Right cardiac atrium (tissue), 5 donors: ENCODE results near the gene CCDC102B. TPM values are rescaled to one million over a fixed set of nuclear protein-coding genes. Genes with fewer than 3 reads are reported as not detected.

Experiments
- ATAC-seq, 2 donors: fragments of 200-7000 bp; cut with Tn5 transposase; one replicate each; pipeline versions ENCODE4 v1.8.0 to v1.9.1; 2020; ENCODE audit warnings: moderate library complexity in 2 of 2, mild to moderate bottlenecking in 1 of 2
- DNase-seq, 3 donors: peaks; one replicate each; pipeline ENCODE4 v3.0.0-alpha.2; 2020
- H3K27ac ChIP-seq: one replicate; pipeline ENCODE4 v1.5.1; 2013; ENCODE audit warnings: mild to moderate bottlenecking, low read length, control low read depth, moderate library complexity
- H3K27me3 ChIP-seq: one replicate; pipeline ENCODE4 v1.6.1; 2013; ENCODE audit not compliant: control insufficient read depth, insufficient read depth
- H3K4me1 ChIP-seq: one replicate; pipeline ENCODE4 v1.6.1; 2013; ENCODE audit warnings: low read length; ENCODE audit not compliant: control insufficient read depth, insufficient read depth
- H3K4me3 ChIP-seq: one replicate; pipeline ENCODE4 v1.5.1; 2013; ENCODE audit warnings: low read length, control low read depth
- H3K9me3 ChIP-seq: one replicate; pipeline ENCODE4 v1.6.1; 2013; ENCODE audit warnings: low read length; ENCODE audit not compliant: control insufficient read depth
- WGBS: extraction: QIAGEN DNeasy Blood & Tissue Kit; methylation state at CpG from one replicate; pipeline ENCODE4 v1.1.7; 2013; 5-methylcytosine and 5-hydroxymethylcytosine counted together
- intact Hi-C, 4 donors: fragments of 100-400 bp; cut with DNase I; formaldehyde crosslinking; loops; one replicate each; pipeline versions ENCODE4 v1.11.0 to v1.14.0; 2022 to 2023
- long read RNA-seq, 4 donors: library from polyadenylated mRNA; unstranded; transcript quantifications; one replicate each; pipeline ENCODE4 v2.0.0, GENCODE V29; 2020 to 2021
- polyA plus RNA-seq: library from polyadenylated mRNA; stranded (reverse); fragments of 200-250 nt; gene quantifications from one replicate; pipeline ENCODE4 v1.2.3, GENCODE V29; 2013
- total RNA-seq, 4 donors: library from RNA; stranded (reverse); fragmentation: NEBNext Ultra II Directional; extraction: Animal tissue kit (Norgen Biotek cat#: 25700); gene quantifications; one replicate each; pipeline ENCODE4 v1.2.1, GENCODE V29; 2021
- donor health status: healthy with polysubstance abuse.
- donor health status: DM: no; HTN: yes; CAD: no.
- donor health status: DM: no; HTN: no; CAD: no.
- donor health status: DM: no; HTN: yes; CAD: no; lungs with severe emphysema.
- donor health status: DM: yes; HTN: yes; CAD: no.

The CCDC102B gene
- total RNA-seq = 10 to 100 TPM in 3 of 4 donors, 1 to 10 TPM in 1; 8.4 to 10.8 (median 10.5) TPM
- 5.8 TPM for polyA plus RNA-seq
- long read RNA-seq, donor 1, partial matches to known transcripts = 1 of 10 reads
- long read RNA-seq, donor 1, other reads (novel, unspliced or antisense) = 8 of 10 reads
- long read RNA-seq, donor 2, partial matches to known transcripts = 0 of 4 reads
- long read RNA-seq, donor 2, other reads (novel, unspliced or antisense) = 4 of 4 reads
- long read RNA-seq, donor 3, partial matches to known transcripts = 0 of 11 reads
- long read RNA-seq, donor 3, other reads (novel, unspliced or antisense) = 6 of 11 reads
- long read RNA-seq, donor 4, partial matches to known transcripts = 0 of 7 reads
- long read RNA-seq, donor 4, other reads (novel, unspliced or antisense) = 7 of 7 reads

DNA sequence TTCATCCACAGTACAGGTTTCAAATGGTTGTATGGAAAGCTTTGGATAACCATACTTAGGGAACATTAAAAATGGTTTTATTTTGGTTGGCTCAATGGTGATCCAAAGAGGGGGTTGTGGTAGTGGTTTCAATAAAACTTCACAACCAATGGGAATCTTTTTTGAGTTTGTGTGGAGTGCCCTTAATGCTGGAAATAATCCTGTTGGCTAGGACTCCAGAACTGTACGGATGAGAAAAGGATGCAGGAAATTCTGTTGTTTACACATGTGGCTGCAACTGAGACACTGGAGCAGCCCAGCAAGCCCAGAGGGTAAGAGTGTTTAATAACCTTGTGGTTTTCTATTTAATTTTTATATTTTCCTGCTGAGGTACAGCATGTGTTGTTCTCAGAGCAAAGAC, at the start of gene CCDC102B:
TSS of gene CCDC102B (plus strand) at position 210 of the 400 bp plus-strand sequence. CDS start 38,684 bp downstream, outside the sequence.
- Histone ChIP-seq H3K4me1 (no peaks in the 10 kb centered on the region), H3K27me3 (no peaks in the 10 kb centered on the region), H3K9me3 (no peaks in the 10 kb centered on the region), H3K4me3 (peak within 1 kb of the TSS; percentile 56), H3K27ac (no peak within 1 kb of the TSS)
- 34% methylated on average over 1 of the region's 1 CpG for WGBS
- ATAC-seq = peak in 1 of 2 donors; percentile 63
- intact Hi-C loops = no loop called here
- peak in 1 of 3 donors; percentile 22 for DNase-seq

DNA sequence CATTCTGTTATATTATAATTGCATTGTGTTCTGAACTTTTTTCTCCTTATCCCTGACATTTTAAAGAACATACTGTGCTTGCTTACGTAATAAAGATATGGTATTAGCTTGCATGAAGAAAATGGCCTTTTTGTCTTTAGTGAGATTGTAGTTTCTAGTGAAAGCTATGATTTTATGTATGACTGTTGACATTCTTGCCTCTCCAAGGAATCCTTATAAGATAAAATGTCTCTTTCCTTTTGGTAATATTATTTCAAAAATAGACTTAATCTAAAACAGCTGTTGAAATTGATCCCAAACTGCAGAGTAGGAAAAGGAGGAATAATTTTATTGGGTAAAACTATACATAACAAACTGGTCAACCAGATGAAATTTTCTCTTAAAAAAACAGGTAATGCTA, 40.8 kb upstream of the CCDC102B start:
- H3K4me1 ChIP-seq = no peaks in the 10 kb centered on the region
- H3K9me3 ChIP-seq = no peaks in the 10 kb centered on the region
- ATAC-seq (peak; percentile 36 to 75), DNase-seq (no peak)
- WGBS = 53% methylated on average over 1 of the region's 1 CpG
- no peaks in the 10 kb centered on the region for H3K27me3 ChIP-seq
- no peak overlapping the region for H3K27ac ChIP-seq
- H3K4me3 ChIP-seq = no peak overlapping the region
- intact Hi-C loops = no loop called here

DNA sequence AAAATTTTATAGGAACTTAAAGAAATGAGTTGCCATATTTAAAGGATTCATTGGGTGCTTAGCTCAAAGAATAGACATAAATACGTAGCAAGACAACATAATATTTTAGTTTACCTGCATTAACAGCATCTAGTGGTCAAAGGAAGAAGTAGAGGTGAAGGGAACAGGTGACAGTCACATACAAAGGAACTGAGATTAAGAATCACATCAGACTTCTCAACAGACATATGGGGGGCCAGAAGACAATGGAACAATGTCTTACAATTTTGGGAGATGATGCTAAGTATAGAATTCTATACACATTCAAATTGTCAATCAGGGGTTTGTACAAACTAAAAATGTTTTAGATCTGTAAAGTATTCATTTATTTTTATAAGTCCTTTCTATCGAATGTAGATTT, 38.6 kb upstream of the CCDC102B start:
- DNase-seq = no peak
- Histone ChIP-seq H3K9me3 (no peaks in the 10 kb centered on the region), H3K4me3 (no peak overlapping the region), H3K27me3 (no peaks in the 10 kb centered on the region), H3K27ac (no peak overlapping the region), H3K4me1 (no peaks in the 10 kb centered on the region)
- intact Hi-C loops = no loop called here
- 88% methylated on average over 2 of the region's 2 CpGs for WGBS
- ATAC-seq = no peak

- intact Hi-C loops = no loop called here
- no peak for ATAC-seq
These were observed 34.8 kb upstream of the CCDC102B start for GRCh38 chr18:68763083-68763482.

DNA sequence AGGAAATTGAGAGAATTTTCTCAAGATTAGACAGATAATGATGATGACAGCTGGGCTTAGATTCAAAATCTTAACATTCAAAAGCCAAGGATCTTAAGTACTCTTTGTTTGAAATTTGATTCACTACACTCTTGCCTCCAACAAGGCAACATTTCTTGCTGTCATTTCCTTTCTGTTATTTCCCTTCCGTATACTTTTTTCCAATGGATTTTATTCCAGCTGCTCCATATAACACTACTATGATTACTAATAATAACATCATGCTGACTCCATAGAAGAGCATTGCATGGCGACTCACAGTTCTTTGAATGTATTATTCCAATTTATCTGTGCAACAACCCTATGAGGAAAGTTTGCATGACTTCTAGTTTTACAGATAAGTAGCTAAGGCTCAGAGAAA, 33.9 kb upstream of the CCDC102B start:
- no peak overlapping the region for H3K27ac ChIP-seq
- 68% methylated on average over 2 of the region's 2 CpGs for WGBS
- no peaks in the 10 kb centered on the region for H3K9me3 ChIP-seq
- no peak for DNase-seq
- H3K4me1 ChIP-seq = no peaks in the 10 kb centered on the region
- H3K27me3 ChIP-seq = no peaks in the 10 kb centered on the region
- no peak for ATAC-seq
- intact Hi-C loops = no loop called here
- no peak overlapping the region for H3K4me3 ChIP-seq

More at GRCh38 chr18:68763083-68763482, 34.8 kb upstream of the CCDC102B start:
- H3K4me1 ChIP-seq = no peaks in the 10 kb centered on the region
- H3K27me3 ChIP-seq = no peaks in the 10 kb centered on the region
- no peaks in the 10 kb centered on the region for H3K9me3 ChIP-seq
- WGBS = 68% methylated on average over 2 of the region's 2 CpGs
- H3K27ac ChIP-seq = no peak overlapping the region
- H3K4me3 ChIP-seq = no peak overlapping the region
- DNase-seq = no peak

- DNase-seq = no peak
- intact Hi-C loops = no loop called here
- no peaks in the 10 kb centered on the region for H3K4me1 ChIP-seq
- no peak overlapping the region for H3K4me3 ChIP-seq
- no peak overlapping the region for H3K27ac ChIP-seq
- WGBS = 80% methylated on average over 2 of the region's 2 CpGs
- H3K9me3 ChIP-seq = no peaks in the 10 kb centered on the region
- ATAC-seq = no peak
- H3K27me3 ChIP-seq = no peaks in the 10 kb centered on the region
These were observed 31.4 kb upstream of the CCDC102B start for GRCh38 chr18:68766433-68766832.

- peak; percentile 75 to 90 for ATAC-seq
- Histone ChIP-seq H3K27me3 (no peaks in the 10 kb centered on the region), H3K4me3 (no peak overlapping the region), H3K9me3 (no peaks in the 10 kb centered on the region), H3K27ac (no peak overlapping the region), H3K4me1 (no peaks in the 10 kb centered on the region)
- intact Hi-C loops = no loop called here
- 61% methylated on average over 3 of the region's 3 CpGs for WGBS
- peak in 2 of 3 donors; percentile 58 to 79 for DNase-seq
These were observed 28.4 kb upstream of the CCDC102B start for GRCh38 chr18:68769461-68769860.

DNA sequence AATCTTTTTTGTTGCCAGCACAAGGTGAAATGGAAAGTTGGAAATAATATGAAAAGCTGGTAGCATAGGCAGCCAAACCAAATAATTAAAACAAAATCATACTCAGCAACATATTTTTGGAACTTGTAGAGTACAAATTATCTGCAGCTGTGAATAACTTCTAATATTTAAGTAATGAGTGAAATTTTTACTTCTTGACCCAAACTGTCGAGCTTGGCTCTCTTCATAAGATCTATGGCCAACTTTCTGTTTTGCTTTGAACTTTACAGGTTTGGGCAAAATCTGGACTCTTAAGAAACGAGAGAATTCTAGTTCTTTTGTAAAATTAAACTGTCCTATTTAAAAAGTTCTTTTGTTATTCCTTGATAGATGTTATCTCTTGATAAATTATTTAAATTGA, 25.6 kb upstream of the CCDC102B start:
- intact Hi-C loops = no loop called here
- Histone ChIP-seq H3K27ac (no peak overlapping the region), H3K27me3 (no peaks in the 10 kb centered on the region), H3K9me3 (no peaks in the 10 kb centered on the region), H3K4me1 (no peaks in the 10 kb centered on the region), H3K4me3 (peak overlapping the region; percentile 15)
- WGBS = 41% methylated on average over 2 of the region's 2 CpGs
- ATAC-seq (peak in 1 of 2 donors; percentile 19), DNase-seq (no peak)

- intact Hi-C loops = no loop called here
- Histone ChIP-seq H3K27ac (no peak overlapping the region), H3K9me3 (no peaks in the 10 kb centered on the region), H3K4me3 (no peak overlapping the region), H3K27me3 (no peaks in the 10 kb centered on the region), H3K4me1 (no peaks in the 10 kb centered on the region)
- ATAC-seq (no peak), DNase-seq (no peak)
- WGBS = 58% methylated on average over 3 of the region's 3 CpGs
These were observed 19.5 kb upstream of the CCDC102B start for GRCh38 chr18:68778280-68778886.

- ATAC-seq (no peak), DNase-seq (no peak)
- intact Hi-C loops = no loop called here
- Histone ChIP-seq H3K9me3 (no peaks in the 10 kb centered on the region), H3K4me3 (no peak overlapping the region), H3K27me3 (no peaks in the 10 kb centered on the region), H3K4me1 (no peaks in the 10 kb centered on the region), H3K27ac (no peak overlapping the region)
- 76% methylated on average over 3 of the region's 3 CpGs for WGBS
These were observed 18.7 kb upstream of the CCDC102B start for GRCh38 chr18:68779169-68779568.

- WGBS = 33% methylated on average over 2 of the region's 2 CpGs
These were observed 16.9 kb upstream of the CCDC102B start for GRCh38 chr18:68780802-68781635.

More at GRCh38 chr18:68780802-68781635, 16.9 kb upstream of the CCDC102B start:
- Histone ChIP-seq H3K9me3 (no peaks in the 10 kb centered on the region), H3K4me3 (no peak overlapping the region), H3K4me1 (no peaks in the 10 kb centered on the region), H3K27ac (no peak overlapping the region), H3K27me3 (no peaks in the 10 kb centered on the region)
- intact Hi-C loops = no loop called here
- DNase-seq = peak in 1 of 3 donors; percentile 27
- ATAC-seq = no peak
